Colon (tissue), 2 donors: ENCODE results near the gene DDX11.
"Not testable (repeated sequence)": the region's sequence is repeated elsewhere in the genome, so short reads cannot be mapped to it uniquely, and the experiment has no call there.

Source experiments
- FAIRE-seq: peaks from 2 replicates; lab custom pipeline; 2012; peaks lifted over from hg19 to GRCh38; lab: Jason Lieb, UNC
- donor health status: control.
- donor health status: control.

Gene DDX11

DNA sequence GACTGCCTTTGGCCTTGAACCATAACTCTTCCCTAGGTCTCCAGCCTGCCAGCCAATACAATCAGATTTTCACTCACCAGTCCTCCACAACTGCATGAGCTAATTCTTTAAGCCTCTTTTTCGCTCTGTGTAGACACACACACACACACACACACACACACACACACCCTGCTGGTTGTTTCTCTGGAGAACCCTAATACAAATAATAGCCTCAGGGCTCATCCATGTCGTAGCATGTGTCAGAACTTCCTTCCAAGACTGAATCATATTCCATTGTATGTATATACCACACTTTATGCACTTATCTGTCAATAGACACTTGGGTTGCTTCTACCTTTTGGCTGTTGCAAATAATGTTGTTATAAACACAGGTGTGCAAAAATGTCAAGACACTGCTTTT lies 6.0 kb upstream of the DDX11 start:
- FAIRE-seq, result not testable (repeated sequence)

- not testable (repeated sequence) for FAIRE-seq
Observed at GRCh38 chr12:31070971-31071740, 2.5 kb upstream of the DDX11 start.

- FAIRE-seq, result not testable (repeated sequence)
Observed at GRCh38 chr12:31072962-31073361, 698 bp upstream of the DDX11 start.

DNA sequence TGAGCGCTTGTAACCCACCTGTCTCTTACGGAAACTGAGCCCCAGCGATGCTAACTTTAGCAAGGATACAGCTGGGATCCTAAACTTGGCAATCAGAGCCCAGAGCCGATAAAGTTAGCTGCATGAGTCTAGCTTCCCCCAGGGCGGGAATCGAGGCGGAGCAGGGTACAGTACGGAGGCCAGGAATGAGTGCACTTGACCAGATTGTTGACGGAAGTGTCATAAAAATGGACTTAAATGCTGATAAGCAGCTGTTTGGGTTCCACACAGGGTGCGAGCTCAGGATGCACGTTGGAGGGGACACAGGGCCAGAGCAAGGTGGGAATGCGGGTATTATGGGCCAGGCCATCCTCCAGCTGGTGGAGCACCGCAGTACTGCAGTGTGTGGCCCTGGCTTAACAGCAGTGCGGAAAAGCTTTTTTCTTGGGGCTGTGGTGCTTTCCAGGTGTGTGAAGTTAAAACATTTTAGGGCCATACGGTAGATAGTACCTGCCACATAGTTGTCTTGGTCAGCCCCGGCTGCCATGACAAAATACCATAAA lies 744 bp downstream of the DDX11 start:
- FAIRE-seq, result not testable (repeated sequence)

DNA sequence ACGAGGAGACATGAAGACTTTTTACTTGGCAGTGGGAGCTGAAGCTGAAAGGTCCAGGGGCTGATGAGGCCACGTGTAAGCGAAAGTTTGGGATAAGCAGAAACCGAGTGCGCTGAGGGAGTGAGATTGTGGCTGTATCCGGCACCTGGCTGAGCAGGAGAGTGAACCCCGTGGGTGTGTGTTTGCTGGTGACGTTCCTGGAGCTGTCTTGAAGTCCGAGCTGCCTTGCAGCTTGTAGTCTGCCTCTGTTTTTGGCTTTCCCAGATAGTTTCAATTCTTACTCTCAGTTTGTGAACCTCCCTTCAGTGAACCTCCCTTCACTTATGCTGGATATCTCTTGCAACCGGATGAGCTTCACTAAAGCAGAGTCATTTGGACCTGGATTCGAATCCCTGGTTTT lies 2.5 kb downstream of the DDX11 start:
- not testable (repeated sequence) for FAIRE-seq

GRCh38 chr12:31077095-31077494 lies 3.4 kb downstream of the DDX11 start:
- FAIRE-seq, result not testable (repeated sequence)

- FAIRE-seq, result not testable (repeated sequence)
Observed at GRCh38 chr12:31077998-31078397, 4.3 kb downstream of the DDX11 start.

DNA sequence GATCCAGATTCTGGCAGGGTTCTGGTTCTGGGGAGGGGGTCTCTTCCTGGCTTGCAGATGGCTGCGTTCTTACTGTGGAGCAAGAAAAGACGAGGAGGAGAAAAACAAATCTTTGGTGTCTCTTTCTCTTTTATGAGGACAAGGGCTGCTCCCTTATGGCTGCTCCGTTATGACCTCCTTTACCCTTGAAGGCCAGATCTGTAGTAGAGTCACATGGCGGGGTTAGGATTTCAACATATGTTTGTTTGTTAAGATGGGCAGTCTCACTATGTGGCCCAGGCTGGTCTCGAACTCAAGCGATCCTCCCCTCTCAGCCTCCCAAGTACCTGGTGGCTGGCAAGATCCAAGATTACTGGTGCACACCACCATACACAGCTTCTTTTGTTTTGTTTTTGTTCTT lies 5.8 kb downstream of the DDX11 start:
- not testable (repeated sequence) for FAIRE-seq

GRCh38 chr12:31080221-31080620 lies 6.6 kb downstream of the DDX11 start:
- not testable (repeated sequence) for FAIRE-seq

- not testable (repeated sequence) for FAIRE-seq
Observed at GRCh38 chr12:31081274-31081673, 7.6 kb downstream of the DDX11 start.

- not testable (repeated sequence) for FAIRE-seq
Observed at GRCh38 chr12:31084241-31084640, 10.6 kb downstream of the DDX11 start.

- FAIRE-seq, result not testable (repeated sequence)
Observed at GRCh38 chr12:31086032-31086431, 12.4 kb downstream of the DDX11 start.

GRCh38 chr12:31087486-31087885 lies 13.8 kb downstream of the DDX11 start:
- FAIRE-seq, result not testable (repeated sequence)

- not testable (repeated sequence) for FAIRE-seq
Observed at GRCh38 chr12:31087956-31088355, 14.3 kb downstream of the DDX11 start.

DNA sequence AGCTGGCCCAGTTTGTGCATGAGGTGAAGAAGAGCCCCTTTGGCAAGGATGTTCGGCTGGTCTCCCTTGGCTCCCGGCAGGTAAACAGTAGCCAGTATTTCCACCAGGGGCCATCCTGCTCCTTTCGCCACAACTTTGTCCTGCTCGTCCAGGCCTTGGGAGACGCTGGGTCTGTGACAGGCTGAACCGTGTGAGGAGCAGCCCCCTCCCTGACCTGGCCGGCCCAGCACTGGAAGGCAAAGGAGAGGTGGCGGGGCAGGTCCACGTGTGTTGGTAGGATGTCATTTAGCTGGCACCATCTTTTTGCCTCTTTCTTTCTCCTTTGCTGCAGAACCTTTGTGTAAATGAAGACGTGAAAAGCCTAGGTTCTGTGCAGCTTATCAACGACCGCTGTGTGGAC lies 15.4 kb downstream of the DDX11 start:
- no peak for FAIRE-seq

DNA sequence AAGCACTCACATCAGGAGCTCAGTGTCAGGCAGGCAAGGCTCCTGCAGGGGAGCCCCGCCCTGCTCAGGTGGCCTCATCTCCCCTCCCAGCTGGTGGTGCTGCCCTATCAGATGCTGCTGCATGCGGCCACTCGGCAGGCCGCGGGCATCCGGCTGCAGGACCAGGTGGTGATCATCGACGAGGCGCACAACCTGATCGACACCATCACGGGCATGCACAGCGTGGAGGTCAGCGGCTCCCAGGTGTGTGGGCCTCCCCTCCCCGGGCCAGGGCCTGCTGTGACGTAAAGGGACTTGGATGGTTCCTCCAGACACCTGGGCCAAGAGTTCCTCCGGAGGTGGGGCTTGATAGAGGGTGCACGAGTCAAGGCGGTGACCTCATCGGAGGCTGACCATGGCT lies 18.0 kb downstream of the DDX11 start:
- FAIRE-seq, result not testable (repeated sequence)

- not testable (repeated sequence) for FAIRE-seq
Observed at GRCh38 chr12:31092718-31093117, 19.1 kb downstream of the DDX11 start.

GRCh38 chr12:31095080-31095860 lies 21.6 kb downstream of the DDX11 start:
- not testable (repeated sequence) for FAIRE-seq

- FAIRE-seq, result not testable (repeated sequence)
Observed at GRCh38 chr12:31096251-31097065, 22.8 kb downstream of the DDX11 start.

DNA sequence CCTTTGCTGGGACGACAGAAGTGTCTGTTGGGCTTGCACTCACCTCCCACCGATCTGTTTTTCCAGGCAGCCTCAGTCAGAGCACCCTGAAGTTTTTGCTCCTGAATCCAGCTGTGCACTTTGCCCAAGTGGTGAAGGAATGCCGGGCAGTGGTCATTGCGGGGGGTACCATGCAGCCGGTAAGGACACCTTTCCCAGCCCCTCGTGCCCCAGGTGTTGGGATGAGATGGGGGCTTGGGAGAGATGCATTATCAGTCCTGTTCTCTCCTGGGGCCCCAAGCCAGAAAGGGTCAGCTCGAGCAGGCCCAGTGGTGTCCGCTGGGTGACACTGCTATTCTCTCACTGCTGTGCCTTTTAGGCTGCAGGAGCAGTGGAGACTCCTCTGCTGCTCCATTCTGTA lies 24.2 kb downstream of the DDX11 start:
- FAIRE-seq, result not testable (repeated sequence)

DNA sequence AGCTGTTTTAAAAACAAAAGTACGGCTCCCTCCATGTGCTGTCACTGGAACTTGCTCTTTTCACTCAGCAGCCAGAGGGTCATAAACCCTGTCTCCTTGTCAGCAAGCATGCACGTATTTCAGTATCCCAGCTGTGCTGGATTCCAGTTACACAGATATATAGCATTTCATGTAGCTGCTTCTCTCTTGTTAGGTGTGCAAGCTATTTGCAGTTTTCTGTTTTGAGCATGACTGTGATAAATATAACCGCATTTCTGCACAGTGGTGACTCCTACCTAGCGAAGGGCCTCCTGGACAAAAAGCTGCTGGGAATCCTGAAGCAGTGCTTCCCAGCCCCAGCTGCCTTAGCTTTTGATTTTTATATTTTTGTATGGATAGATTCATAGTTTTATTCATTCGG lies 24.7 kb downstream of the DDX11 start:
- not testable (repeated sequence) for FAIRE-seq

GRCh38 chr12:31098771-31099170 lies 25.1 kb downstream of the DDX11 start:
- FAIRE-seq, result not testable (repeated sequence)
